ENCODE results near the gene DPP8.

DPP8 gene

DNA sequence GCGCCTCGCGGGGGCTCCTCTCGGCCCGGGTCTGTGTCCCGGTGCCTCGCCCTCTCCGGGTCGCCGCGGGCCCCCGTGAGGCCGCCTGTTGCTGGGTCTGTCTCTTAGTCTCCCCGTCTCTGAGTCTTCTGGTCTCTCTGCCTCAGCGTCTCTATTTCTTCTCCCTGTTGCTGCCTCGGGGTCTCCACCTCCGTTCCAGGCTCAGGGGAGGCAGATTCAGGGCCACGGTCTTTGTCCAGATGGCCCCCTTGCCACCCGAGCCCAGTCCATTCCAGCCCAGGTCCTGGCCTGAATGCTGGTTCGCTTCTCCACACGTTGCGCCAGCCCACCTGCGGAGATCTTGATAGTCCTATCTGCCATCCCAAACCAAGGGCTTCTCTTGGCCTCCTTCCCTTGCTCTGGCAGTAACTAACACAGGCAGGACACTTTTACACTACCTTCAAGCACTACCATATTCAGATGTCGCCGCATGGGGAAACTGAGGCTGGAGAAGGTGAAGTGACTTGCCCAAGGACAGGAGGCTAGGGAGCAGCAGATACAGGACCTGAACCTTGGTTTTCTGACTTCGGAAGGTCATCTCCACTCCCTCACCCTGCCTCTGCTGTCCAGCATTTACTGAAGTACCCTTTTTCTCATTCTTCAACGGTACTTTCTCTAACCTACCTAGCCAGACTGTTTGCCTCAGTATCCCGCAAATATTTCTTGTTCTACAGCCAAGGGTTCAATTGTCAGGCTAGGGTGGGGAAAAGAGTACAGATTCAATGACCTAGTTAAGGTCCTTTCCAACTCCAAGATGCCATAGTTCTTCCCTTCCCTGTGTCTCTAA, 94.1 kb downstream of the DPP8 start:
- no peak for FAIRE-seq

DNA sequence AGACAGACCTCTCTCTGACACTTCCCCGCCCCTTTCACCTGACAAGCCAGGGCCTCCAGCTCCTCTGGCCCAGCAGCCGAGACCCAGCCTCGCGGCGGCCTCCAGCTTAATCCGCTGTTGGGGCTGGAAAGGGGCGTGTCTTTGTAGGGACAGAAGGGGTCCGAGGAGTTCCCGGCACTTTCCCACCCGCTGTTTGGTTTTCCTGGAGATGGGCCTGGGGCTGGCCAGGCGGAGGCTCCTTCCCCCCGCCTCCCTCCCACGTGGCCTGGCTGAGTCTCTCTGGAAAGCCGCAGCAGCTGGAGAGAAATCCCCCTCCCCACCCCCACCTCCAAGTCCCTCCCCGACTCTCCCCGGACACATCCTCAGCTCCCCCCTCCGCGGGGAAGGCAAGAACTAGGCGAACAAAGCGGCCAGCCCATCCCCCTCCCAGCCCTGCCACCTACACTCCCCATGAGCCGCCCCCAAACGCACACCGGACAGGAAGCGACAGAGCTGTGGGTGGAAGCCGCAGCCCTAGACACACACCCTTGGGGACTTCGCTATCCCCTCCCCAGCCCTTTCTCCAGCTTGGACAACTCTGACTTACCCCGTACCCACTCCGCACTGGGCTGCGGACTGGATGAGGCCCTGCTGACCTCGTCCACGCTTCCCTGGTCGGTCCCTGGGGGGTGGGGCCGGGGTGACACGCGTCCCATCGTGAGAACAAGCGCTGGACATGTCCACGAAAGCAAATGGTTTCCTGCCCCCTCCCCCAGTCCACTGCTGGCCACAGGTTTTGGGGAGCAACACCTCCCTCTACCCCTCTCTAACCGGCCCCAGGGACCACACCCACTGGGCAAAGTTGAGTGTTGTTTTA, 95.9 kb downstream of the DPP8 start:
- peak; percentile 82 for FAIRE-seq

DNA sequence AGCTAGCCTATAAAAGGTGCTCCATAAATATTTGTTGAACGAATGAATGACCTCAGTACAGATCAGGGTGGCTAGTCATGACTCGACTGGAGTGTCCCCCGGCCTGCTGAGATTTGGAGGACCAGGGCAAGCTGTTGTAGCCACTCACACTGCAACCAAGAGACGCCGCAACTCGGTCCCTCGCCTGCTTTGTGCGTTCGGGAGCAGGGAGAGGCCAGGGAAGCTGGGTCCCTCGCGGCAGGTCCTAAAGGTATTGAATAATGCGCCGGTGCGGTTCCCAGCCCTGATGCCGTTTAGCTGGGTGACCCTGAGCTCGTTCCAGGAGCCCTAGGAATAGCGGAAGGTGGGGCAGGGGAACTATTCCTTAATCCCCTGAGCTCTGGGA, 96.5 kb downstream of the DPP8 start:
- FAIRE-seq: no peak

DNA sequence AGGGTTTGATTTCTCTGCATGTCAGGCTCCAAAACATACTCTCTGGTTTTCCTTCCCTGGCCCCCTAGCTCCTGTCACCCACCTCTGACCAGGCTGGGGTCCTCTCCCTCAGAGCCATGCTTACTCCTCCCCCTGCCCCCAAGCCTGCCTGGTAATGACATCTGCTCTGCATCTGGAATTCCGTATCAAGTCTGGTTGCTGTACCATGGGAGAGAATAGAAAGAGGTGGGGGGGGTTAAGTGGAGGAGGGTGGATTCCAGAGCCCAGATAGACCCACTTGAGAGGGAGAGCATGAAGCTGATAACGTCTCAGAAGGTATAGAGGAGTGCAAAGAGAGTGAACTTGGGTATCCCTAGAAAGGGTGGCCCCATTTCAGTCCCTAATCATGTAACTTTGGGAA, 98.9 kb downstream of the DPP8 start:
- no peak for FAIRE-seq

DNA sequence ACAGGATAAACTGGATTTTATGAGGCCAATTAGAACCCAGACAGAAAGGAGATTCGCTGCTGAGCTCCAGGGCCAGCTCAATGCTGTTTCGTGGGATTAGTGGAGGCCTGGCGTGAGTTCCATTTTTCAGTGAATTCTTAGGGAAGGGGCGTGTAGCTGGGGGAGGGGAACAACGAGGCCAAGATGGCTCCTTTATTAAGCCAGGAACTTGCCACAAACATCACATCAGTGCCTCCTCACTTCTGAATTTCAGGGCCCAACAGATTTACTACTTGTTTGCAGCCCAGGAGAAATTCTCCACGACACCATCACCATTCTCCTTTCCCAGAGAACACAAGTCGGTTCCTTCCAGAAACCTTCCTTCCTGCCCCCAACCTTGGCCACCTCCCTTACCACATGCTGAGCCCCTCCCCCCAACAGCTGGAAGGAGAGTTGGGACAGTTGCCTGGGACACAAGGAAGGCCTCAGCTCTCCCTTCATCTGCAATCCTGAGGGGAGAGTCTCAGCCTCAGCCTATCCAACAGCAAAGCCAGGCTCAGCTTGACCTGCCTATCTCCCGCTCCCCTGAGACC, 100.6 kb downstream of the DPP8 start:
- FAIRE-seq: no peak

DNA sequence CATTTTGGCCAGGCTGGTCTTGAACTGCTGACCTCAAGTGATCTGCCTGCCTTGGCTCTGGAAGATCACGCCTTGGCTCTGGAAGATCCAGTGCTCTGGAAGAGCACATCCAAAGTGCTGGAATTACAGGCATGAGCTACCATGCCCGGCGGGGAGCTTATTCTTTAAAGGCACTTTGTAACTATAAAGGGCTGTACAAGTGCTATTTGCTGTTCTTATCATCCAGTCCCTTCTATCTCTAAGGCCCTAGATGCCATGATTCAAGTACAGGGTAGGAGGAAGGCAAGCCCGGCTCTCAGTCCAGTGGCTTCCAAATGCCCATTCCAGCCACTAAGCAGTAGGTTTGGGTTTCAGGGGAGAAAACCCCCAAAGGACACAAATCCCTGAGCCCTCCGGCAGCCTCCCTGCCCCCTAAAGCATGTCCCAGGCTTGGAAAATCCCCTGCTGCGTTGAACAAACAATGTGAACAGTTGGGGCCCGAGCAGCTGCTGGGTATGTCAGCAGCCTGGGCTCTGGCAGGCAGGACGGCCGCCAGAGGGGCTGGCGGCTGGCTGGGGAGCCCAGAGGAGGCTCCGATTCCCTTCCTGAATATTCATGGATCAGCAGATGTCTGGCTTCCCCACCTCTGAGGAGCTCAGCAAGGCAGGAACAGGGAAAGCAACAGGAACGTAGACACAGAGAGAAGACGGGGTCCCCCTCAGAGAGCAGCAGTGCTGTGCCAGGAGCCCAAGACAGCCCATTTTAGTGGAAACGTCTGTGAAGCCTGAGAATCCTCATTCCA, 102.5 kb downstream of the DPP8 start:
- no peak for FAIRE-seq

DNA sequence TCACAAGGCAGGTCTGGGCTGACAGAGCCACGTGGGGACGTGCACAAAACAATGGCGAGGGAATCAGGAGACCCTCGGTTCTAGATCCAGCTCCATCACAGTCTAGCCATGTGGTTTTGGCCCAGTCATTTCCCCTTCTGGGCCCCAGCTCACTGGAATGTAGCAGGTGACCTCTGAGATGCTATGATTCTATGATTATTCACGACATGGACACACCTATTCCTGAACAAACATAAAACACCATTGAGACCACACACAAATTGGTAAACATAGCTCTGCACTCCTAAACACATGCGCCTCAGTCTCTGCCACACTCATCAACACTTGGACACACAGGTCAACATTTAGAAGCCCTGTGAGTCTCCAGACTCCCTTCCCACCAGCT, 103.7 kb downstream of the DPP8 start:
- no peak for FAIRE-seq

DNA sequence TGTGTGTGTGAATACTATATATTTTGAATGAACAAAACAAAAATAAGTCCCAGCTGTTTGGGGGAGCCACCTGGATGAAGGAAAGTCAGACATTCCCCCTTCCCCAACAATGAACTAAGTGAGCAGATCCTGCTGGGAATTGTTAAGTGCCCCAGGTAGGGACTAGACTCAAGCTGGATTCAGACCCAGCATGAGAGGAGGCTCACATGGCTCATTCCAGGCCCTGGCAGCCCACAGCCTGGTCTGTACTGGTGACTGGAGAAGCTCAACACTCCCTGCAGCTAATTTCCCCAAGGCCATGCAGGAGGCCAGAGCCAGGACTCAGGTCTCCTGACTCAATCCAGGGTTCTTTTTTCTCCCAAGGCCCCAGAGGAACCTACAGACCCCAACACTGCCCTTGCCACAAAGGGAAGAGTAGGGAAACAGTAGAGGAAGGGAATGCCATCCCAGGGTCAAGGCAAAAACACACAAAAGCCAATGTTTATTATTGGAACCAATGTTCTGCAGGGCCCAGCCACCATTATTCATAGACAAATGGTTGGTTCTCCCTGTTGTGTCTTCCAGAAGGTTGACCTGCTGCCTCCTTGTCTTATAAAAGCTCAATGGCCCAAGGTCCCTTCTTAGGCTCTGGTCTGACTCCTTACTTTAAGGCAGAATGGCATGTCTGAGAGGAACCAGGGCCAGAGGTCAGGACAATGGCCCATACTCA, 104.3 kb downstream of the DPP8 start:
- no peak for FAIRE-seq

DNA sequence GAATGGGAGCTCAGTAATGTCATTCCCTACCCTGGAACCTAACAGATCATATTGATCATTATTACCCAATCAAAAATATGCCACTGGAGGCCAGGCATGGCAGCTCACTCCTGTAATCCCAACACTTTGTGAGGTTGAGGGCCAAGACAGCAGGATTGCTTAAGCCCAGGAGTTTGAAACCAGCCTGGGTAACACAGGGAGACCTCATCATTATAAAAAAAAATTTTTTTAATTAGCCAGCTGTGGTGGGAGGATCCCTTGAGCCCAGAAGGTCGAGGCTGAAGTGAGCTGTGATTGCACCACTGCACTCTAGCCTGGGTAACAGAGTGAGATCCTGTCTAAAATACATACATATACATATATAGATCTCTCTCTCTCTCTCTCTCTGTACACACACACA, 104.9 kb downstream of the DPP8 start:
- FAIRE-seq: no peak

DNA sequence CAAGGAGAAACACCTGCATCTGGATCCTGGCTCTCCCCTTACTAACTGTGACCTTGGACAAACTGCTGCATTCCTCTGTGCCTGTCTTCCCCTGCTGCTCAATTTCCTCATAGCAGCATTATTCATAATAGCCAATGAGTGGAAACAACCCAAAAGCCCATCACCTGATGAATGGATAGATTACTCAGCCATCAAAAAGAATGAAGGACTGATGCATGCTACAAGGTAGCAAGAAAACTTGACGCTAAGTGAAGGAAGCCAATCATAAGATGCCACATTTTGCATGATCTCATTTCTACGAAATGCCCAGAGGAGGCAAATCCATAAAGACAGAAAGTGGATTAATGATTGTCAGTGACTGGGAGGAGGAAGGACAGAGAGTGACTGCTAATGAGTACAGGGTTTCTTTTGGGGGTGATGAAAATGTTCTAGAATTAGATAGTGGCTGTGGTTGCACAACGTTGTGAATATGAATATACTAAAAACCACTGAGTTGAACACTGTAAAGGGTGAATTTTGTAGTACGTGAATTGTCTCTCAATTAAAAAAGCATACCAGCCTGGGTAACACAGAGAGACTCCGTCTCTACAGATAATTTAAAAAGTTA, 105.9 kb downstream of the DPP8 start:
- FAIRE-seq: no peak

DNA sequence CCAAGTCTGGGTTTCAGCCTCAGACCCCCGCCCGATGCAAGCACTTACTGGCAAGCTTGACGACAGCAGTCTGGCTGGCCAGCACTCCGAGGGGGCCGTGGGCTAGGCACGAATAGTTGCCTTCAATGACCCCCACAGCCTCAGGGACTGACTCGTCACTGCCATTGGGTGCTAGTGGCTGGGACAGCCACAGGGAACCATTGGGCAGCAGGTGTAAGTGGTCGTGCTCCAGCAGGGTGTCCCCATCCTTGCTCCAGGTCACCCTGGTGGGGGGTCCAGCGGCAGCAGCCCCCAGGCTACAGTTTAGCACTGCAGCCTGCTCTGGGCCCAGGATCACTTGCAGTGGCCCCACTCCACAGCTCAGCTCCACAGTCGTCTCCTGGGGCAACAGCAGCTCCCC, 106.5 kb downstream of the DPP8 start:
- FAIRE-seq: no peak

DNA sequence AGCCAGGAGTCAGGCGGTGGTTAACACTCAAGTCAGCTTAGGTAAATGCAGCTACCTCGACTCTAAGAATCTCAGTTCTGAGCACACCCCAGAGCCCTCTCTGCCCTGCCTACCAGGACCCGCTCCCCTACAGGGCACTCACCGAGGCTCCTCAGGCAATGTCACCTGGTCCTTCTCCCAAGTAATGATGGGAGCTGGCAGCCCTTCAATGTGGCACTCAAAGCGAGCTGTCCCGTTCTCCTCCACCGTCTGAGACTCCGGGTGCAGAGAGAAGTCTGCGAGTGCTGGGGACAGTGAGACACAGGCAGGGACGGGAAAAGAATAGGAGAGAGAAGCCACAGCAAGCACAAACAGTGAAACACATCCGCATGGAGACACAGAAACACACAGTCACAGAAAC, 107.5 kb downstream of the DPP8 start:
- no peak for FAIRE-seq

DNA sequence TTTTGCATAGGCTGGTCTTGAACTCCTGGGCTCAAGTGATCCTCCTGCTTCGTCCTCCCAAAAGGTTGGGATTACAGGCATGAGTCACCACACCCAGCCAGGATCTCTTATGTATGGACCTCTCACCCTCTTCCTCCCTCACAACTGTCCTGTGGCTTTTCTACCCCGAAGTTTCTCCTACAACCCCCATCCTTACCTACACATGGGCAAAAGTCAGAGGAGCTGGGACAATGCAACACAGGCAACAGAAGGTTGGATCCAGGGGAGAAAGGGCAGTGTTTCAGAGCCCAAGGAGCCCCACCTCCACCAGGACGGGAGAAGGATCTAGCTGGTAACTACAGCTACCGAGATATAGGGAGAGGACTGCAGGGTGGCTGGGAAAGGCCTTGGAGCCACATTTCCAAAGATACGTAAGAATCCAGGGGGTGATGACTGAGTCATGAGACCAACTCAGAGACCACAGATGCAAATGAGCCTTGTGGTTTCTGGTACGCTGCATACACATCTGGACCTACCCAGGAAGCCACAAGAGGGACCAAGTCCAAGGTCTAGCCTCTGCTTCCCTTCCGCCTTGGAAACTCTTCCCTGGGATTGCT, 108.4 kb downstream of the DPP8 start:
- no peak for FAIRE-seq

DNA sequence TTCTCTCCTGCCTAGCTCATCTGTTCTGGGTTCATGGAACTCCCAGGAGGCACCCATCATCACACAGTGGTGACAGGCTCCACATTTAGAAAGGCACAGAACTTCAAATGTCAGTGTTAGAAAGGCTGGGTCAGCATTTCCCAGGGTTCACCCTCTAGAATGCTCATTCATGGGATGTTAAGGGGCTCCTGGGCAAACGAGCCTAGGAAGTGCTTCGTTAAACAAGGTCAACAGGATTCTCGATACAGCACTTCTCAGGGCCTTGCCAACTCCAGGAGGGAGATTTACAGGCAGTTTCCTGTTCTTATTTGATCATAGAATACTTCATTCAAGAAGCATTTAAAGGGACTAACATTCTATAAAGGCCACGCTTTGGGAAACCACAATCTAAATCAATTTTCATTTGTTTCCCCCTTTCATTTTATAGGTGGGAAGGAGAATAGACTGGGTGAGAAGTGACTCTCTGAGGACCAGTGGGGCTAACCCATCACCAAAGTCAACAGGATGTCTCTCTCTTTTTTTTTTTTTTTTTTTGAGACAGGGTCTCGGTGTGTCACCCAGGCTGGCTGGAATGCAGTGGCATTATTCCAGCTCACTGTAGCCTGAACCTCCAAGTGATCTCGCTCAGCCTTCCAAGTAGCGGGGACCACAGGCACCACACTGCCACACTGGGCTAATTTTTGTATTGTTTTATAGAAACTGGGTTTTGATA, 109.0 kb downstream of the DPP8 start:
- FAIRE-seq: no peak

DNA sequence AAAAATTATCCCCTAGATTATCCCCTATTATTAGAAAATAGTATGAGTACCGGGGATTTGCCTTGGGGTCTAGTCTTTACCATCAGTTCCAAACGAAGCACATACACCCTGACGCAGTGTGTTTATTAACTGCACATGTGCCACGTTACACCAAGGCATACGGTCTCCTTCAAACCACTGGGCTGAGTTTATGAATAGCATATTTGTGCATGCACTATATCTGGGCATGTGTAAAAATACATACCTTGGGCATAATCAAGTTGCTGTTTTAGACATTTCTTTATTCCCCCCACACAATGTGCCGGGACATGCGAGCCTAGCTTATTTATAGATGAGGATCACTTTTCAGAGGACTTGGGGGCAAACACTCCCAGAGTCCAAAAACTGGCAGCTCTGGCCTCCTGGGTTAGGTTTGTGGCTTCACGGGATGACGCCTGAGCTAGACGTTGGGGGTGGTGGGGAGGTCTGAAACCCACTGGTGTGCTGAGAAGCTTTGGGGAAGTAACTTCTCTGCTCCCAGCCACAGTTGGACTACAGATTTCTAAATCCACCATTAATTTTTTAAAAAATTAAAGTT, 111.0 kb downstream of the DPP8 start:
- FAIRE-seq: no peak

DNA sequence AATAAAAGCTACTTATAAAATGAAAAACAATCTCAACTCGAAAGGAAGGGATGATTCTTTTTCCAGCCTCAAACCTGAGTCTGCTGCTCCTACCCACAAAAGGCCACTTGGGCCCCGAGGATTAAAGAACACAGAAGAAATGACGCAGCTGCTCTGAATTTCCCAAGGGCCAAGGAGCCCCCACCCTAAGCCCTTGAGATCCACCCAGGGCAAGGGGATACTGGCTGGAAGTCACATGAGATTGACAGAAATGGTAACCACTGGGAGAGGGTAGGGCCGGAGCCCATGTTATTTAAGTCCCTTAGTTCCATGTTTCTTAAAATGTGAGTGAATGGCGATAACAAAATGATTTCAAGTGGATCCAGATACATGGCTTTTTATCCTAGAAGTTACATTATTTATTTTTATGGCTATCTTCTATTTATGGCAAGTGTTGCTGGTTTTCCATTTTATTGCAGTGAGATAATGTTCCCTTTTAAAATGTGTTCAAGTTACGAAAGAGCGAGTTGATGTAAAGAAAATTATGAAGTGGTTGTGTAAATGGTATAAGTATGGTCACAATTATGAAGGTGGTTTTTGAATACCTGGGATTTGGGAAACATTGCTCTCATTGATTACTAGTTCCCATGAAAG, 111.6 kb downstream of the DPP8 start:
- no peak for FAIRE-seq

DNA sequence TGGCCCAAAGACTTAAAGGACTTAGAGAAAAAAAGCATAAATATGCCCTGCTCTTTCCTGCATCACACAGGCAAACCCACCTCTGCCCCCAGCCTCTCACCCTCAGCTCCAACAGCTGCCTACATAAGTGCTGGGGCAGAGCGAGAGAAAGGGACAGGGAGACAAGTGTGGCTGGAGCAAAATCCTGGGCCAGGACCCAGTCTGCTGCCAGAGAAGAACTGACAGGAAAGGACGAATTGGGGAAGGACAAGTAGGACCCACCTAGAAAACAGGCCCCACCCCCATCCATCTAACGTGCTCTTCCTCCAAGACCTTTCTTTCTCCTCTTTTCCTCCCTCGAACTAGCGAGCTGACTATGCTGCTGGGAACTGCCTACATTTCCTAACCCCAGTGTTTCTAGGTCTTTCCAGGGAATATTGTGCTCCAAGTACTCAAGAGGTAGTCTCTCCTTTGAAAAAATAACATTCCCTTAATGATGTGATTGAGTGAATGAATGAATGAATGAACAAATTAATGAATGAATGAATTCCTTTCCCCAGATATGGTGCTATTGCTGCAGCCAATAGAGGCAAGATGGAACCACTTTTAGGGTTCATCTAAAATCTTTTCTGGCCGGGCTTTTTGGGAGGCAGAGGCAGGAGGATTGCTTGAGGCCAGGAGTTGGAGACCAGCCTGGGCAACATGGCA, 113.2 kb downstream of the DPP8 start:
- FAIRE-seq: no peak

DNA sequence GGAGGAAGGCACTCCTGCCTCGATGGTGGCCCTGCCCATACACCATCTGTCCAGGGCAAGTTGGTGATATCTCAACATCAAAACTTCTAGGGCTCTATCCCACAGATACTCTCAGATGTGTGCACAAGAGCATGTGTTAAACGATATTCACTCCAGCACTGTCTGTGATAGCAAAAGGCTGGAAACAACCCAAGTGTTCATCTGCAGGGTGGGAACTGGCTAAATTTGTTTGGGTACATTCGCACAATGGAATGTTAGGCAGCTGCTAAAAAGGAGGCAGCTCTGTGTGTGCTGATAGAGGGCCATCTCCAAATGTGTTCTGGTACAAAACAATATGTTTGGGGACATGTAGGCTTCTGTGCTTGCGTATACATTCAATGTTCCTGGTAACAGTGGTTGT, 114.5 kb downstream of the DPP8 start:
- no peak for FAIRE-seq

DNA sequence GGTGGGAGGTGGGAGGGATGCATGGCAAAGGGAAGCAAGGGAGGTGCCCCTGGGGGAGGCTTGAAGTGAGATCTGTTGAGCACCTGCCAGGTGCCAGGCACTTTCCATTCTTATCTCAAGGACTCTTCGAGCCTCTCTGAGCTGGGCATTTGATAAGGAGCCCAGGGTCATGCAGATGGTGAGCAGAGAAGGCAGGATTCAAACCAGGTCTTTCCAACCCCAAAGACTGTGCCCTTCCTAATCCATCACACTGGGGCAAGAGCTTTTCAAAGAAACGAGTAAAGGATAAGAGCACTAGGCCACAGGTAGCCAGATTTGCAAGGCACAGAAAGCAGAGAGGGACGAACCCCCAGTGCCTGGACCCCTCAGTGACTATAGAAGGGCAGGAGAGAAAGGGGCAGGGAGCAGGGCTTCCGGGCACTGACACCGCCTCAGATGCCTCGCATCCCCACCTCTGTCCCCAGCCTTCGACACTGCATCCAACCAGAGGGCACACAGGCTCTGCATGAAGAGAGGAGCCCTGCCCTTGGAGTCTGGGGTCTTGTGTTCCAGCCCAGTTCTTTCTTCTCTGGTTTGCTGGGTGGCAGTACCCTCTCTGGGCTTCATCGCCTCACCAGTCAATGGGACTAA, 115.8 kb downstream of the DPP8 start:
- no peak for FAIRE-seq

Measured in G401.6 (cell line).